IPS-NIHi11 (cell line): ENCODE results near the gene PELO.
A peak's percentile ranks its signal among the peaks of the same experiment; 100 is the strongest.

Source experiments
- DNase-seq: peaks from one replicate; pipeline ENCODE4 v3.0.0; 2012; ENCODE audit warnings: mixed read lengths, low spot score

PELO gene

GRCh38 chr5:52772668-52773067, 15.0 kb upstream of the PELO start:
- no peak for DNase-seq

DNA sequence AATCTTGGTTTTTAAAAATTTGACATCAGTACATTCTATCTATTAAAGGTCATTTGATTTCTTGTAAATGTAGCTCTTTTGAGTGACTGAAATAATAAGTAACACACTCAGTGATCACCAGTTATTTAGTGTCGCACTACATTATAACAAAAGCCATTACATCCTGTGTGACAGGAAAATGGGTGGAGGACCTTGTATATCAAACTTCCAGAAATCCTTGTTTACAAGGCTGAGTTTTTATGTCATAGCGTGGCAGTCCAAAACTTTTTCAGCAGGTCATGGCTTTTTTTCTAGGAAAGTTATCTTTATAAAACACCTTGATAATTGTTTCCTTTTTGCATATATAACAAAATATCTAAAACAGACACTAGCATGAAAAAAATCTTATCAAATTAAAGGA, 14.4 kb upstream of the PELO start:
- DNase-seq: no peak

- no peak for DNase-seq
These were observed 13.7 kb upstream of the PELO start for GRCh38 chr5:52774005-52774410.

DNA sequence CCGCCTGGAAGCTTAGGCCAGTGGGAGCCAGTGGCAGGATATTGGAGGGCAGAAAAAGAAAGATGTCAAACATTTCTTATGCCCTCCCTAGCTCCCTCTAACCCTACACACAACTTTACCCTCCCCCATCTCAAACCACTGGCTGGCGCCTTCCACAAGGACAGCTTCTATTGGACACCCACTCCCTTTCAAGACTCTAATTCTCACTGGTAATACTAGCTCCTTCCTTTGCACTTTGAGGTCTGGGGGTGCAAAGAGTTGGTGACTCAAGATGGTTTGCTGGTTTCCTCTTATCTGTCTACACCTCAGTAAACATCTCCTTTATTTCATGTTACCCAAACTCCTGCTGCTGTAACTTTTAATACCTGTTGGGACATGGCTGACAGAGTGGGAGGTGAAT, 11.6 kb upstream of the PELO start:
- DNase-seq: no peak

- DNase-seq: no peak
These were observed 10.5 kb upstream of the PELO start for GRCh38 chr5:52777186-52777585.

DNA sequence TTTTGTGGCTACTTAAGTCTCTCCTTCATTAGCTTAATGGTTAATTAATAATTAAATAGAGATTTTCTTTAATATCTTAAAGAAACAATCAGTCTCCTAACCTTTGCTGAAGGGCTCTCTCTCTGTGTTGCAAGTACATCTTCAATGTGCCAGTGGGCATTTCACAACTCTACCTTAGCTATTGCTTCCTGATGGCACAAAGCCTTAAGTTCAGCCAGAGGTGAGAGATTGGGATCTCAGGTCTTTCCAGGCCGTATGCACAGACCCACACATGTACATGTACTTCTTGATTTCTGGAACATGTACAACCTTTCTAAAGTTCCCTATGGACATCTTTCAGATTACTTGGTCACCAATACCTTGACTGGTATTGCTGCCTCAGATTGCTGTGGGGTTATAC, 8.9 kb upstream of the PELO start:
- DNase-seq: no peak

GRCh38 chr5:52779213-52779612, 8.5 kb upstream of the PELO start:
- DNase-seq: no peak

DNA sequence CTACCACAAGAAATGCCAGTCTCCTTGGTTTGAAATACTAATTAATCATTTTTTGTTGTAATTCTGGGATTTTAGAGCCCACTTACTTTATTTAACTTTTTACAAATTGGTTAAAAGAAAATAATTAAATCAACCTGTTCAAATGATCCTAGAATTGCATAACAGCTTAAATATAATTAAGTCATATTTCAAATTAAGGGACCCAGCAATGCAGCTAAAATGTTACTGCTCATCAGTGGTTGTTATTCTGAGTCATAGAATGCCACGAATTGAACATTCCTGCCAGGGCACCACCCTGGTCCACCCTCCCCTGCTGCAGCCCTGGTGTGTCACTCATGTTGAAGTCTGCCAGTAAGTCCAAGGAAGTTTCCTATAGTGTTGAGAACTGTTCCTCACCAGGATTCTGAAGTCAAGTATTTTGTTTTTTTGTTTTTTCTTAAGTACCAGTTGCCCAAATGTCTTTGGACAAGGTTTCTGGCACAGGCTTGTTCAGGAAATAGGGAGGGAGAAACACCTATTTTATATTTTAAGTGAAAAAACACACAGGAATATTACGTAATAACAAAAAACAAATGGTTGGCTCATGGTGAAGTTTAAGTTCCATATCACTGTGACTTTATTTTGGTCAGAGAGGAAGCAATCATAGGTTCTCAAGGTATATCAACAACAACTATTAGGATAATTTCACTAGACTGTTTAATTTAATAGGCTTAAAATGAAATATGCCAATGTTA, 4.3 kb upstream of the PELO start:
- DNase-seq: no peak

DNA sequence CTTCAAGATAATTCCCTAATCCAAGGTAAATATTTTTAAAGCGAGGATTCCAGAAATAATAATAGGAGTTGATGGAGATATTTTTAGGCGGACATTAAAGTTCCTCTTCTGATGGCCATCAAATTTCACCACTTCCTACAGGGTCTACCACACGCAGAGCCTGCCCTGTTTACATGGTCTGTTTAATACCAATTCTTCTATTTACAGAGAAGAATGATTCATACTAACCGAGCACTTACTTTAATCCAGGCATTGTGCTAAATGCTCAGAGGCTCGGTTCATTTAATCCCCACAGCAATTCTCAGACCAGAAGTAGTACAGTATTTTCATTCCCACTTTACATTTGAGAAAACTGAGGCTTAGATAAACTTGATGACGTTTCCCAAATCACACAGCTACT, 3.0 kb upstream of the PELO start:
- no peak for DNase-seq

DNA sequence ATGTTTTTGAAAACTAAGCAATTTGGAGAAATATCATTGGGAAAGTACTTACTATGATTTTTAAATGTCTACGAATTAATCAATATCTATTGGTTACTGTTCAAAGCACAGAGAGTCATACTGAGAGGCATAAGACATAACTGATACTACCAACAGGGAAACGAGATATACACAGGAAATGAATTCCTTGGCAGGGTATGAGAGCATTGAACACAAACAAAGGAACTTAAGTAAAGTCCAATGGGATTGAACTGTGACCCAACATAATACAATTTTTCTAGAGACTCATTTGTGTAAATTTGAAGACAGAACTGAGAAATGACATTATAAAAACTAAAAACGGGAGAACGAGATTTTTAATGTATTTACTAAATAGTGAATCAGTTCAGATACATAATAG, 1.3 kb upstream of the PELO start:
- no peak for DNase-seq

GRCh38 chr5:52786949-52787599, 642 bp upstream of the PELO start:
- DNase-seq: peak; percentile 22

DNA sequence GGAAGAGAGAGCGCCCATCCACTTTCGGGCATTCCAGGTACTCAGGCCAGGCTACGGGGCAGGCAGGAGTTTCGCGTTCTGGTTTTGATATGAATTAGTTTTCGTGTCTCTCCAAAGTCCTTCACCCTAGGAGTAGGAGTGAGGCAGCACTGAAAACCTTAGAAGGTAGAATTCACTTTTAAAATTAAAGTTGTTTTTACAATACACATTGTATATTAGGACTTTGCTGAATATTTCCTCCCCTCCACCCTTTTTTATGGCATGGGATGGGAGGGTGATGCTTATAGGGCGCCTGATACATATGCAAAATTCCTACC, 747 bp downstream of the PELO start:
- DNase-seq: no peak

- no peak for DNase-seq
These were observed 1.7 kb downstream of the PELO start for GRCh38 chr5:52789378-52789777.

DNA sequence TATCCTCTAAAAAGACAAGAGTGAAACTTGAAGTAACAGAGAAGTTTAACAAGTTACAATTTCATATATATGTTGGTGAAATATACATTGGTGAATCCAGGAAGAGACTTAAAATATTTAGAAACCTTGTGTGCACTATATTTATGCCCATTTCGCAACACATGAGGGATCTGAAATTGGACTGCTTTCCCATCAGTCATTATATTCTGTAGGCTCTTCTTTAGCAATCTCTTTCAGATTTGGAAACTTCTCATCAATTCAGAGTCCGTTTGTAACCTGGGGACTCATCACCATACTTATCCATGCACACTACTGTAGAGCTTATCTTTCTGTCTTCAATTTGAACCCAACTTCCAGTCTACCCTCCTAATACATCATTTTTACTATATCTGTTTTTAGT, 2.1 kb downstream of the PELO start:
- DNase-seq: no peak

DNA sequence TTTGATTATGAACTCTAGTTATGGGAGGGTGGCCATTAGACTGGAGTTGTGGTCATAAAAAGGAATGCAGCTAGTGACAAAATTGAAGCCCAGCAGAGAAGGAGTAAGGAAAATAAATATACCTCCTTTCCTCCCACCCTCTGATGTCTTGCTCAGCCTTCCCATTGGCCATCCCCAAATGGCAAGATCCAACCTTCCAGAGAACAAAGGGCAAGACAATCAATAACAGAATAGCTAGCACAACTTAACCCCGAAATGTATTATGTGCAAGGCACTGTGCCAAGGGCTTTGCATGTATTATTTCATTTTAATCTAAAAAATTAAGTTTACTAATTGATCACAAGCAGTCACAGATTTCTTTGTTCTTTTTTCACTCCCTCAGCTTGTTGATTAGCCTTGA, 3.6 kb downstream of the PELO start:
- DNase-seq: no peak

GRCh38 chr5:52794519-52794918, 6.8 kb downstream of the PELO start:
- no peak for DNase-seq

GRCh38 chr5:52796031-52796430, 8.3 kb downstream of the PELO start:
- no peak for DNase-seq

- no peak for DNase-seq
These were observed 8.9 kb downstream of the PELO start for GRCh38 chr5:52796516-52797103.

GRCh38 chr5:52798938-52799337, 11.2 kb downstream of the PELO start:
- DNase-seq: no peak

- peak; percentile 28 for DNase-seq
These were observed 11.8 kb downstream of the PELO start for GRCh38 chr5:52799358-52799982.

- peak; percentile 89 for DNase-seq
These were observed 12.3 kb downstream of the PELO start for GRCh38 chr5:52799983-52800393.

DNA sequence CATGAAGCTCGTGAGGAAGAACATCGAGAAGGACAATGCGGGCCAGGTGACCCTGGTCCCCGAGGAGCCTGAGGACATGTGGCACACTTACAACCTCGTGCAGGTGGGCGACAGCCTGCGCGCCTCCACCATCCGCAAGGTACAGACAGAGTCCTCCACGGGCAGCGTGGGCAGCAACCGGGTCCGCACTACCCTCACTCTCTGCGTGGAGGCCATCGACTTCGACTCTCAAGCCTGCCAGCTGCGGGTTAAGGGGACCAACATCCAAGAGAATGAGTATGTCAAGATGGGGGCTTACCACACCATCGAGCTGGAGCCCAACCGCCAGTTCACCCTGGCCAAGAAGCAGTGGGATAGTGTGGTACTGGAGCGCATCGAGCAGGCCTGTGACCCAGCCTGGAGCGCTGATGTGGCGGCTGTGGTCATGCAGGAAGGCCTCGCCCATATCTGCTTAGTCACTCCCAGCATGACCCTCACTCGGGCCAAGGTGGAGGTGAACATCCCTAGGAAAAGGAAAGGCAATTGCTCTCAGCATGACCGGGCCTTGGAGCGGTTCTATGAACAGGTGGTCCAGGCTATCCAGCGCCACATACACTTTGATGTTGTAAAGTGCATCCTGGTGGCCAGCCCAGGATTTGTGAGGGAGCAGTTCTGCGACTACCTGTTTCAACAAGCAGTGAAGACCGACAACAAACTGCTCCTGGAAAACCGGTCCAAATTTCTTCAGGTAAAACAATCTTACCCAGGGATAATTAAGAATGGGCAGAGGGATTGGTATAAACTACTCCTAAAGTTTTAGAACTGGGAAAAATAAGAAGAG, 12.9 kb downstream of the PELO start:
- peak; percentile 30 for DNase-seq
